Subcutaneous adipose tissue (tissue), 4 donors: ENCODE data around the gene ENTPD6. TPM values are rescaled to one million over a fixed set of nuclear protein-coding genes. Genes with fewer than 3 reads are reported as not detected.

Source experiments
- CTCF ChIP-seq: fragments of 450-650 bp; IDR thresholded peaks from one replicate; pipeline ENCODE4 v1.5.1; 2016; ENCODE audit warnings: low read depth, mild to moderate bottlenecking, control low read depth, antibody characterized with exemption, moderate library complexity
- total RNA-seq, 4 donors: library from RNA; depleted of rRNA; stranded (reverse); fragments of >200 nt; gene quantifications; one replicate each; pipeline ENCODE4 v1.1.0, GENCODE V29; 2016

ENTPD6 gene
- total RNA-seq, 4 donors from 2014 or later: 41.3 to 82.5 (median 53.6) TPM

GRCh38 chr20:25217161-25218108 lies 21.9 kb downstream of the ENTPD6 start:
- no peak for TF ChIP-seq CTCF

GRCh38 chr20:25218109-25218486 lies 22.6 kb downstream of the ENTPD6 start:
- TF ChIP-seq CTCF: no peak

- TF ChIP-seq CTCF: no peak
Measured at GRCh38 chr20:25218492-25218891, 23.0 kb downstream of the ENTPD6 start.

- TF ChIP-seq CTCF: no peak
Measured at GRCh38 chr20:25219365-25219764, 23.9 kb downstream of the ENTPD6 start.

- no peak for TF ChIP-seq CTCF
Measured at GRCh38 chr20:25220021-25220730, 24.7 kb downstream of the ENTPD6 start.

GRCh38 chr20:25220810-25221591 lies 25.5 kb downstream of the ENTPD6 start:
- TF ChIP-seq CTCF: no peak
